GM21576 (cell line): ENCODE data around the gene PRRX2.

Source experiments
- ATAC-seq: cut with Tn5 transposase; IDR thresholded peaks from one replicate; pipeline ENCODE4 v1.9.1; 2021; ENCODE audit warnings: mild to moderate bottlenecking, moderate library complexity; ENCODE audit not compliant: unreplicated experiment

The PRRX2 gene

DNA sequence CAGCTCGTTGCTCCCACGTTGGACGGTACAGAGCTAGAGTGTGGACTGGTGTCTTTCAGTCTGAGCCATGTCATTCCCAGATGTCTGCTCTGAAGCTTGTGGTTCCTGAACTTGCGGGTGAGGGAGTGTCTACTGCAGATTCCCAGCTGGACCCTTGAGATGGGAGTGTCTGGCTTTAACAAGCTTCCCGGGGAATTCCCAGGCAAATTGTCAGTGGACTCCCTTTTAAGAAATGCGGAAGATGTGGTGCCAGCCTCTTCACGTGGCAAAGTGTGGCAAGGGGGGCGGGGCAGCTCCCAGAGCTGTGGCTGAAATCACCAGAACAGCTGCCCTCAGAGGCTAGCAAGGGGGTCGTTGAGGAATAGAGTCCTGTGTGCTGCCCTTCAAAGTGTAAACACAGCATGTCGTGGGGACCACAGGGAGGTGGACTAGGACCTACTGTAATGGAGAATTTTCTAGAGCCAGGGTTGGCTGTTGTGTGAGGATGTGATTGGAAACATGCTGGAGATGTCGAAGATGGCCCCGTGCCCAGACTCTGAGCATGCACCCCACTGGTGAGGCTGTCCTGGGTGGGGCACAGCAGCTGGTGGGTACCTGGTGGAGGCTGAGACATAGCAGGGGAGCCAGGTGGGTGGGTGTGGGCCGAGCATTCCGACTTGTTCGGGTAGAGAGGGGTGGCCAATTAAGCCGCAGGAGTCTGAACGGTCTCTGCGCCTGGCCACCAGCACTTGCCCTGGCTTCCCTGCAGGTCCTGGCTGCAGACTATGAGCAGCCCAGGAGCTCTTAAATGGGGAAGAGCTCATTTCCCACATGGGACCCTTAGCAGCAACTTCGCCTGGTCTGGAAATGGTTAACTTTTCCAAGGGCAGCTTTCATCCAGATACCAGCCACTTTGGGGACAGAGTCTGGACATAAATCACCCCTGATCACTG, 37.4 kb downstream of the PRRX2 start:
- ATAC-seq, result no peak

- no peak for ATAC-seq
Observed at GRCh38 chr9:129703667-129704355, 38.4 kb downstream of the PRRX2 start.

- no peak for ATAC-seq
Observed at GRCh38 chr9:129704807-129705206, 39.4 kb downstream of the PRRX2 start.

GRCh38 chr9:129708793-129709192, 43.3 kb downstream of the PRRX2 start:
- no peak for ATAC-seq

- ATAC-seq, result no peak
Observed at GRCh38 chr9:129709438-129710168, 44.2 kb downstream of the PRRX2 start.

DNA sequence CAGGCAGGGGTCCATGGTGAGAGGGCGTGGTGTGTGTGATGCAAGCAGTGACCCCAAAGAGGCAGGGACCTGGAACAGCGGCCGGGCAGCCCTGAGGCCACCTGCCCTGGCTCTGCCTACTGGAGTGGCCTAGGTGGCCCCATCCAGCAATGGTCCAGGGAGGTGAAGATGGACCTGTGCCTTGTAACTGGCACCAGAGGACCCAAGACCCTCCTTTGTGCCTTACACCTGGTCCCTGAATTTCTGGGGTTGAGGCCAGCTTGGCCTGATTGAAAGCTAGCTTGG, 44.7 kb downstream of the PRRX2 start:
- ATAC-seq, result no peak

DNA sequence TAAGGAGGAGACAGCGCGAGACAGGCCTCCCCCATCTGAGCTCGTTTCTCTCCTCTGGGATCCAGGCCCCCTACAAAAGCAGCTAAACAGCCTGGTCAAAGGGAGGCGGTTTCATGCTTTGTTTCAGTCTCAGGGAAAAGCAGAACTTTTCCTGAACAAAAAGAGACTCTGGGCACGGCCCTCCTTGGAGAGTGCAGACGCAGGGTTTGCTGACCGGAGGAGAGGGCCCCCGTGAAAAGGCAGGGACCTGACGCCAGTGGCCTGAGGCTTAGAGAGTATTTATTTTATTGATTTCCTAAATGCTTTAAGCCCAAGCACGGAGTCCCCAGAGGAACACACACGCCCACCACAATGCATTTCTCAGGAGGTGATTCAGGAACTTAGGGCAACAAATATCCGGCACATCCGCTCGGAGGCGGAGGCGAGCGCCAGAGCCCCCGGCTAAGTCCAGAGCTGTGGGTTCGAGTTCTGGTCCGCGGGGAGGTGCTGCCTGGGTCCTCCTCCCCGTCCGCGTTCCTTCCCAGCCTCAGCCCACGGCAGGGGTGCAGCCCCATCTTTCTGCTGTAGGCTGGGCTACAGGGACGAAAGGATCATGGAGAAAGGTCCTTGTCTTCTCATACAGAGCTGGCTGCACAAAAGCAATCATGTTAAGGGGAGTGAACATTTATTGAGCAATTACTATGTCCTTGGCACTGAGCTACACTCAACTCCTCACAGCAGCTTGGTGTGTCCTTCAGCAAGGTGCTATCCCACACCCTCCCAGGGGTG, 47.4 kb downstream of the PRRX2 start:
- ATAC-seq, result no peak

DNA sequence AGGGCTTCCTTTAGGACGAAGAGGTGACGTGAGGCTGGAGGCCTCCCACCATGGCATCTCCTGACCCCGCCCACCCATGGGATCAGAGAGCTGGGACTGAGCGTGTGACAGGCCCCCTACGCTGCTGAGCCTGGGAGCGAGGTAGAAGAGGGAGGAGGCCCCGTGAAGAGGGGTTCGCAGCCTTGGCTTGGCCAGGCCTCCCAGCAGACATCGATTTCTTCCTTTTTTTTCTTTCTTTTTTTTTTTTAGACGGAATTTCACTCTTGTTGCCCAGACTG, 47.9 kb downstream of the PRRX2 start:
- no peak for ATAC-seq

DNA sequence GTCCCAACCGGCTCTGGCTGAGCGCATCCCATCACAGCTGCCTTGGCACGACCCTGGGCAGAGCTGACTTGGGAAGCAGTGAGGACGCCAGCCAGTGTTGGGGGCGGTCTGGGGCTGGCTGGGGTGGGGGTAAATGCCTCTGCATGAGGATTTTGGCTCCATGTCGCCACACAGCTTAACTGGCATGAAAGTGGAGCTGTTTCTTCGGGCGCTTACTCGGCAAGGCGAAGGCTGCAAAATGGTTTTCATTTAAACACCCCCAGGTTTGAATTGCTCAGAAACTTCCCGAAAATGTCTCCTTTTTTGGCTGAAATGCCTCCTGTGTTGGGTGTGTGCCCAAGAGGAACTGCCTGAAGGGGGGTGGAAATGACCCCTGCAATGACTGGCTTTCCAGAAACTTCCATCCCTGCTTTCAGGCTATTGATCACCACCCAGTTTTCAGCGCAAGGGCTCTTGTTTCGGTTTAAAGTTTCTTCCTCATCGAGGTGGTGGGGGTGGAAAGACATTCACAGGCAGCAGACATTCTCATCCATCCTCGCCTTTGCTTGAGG, 49.1 kb downstream of the PRRX2 start:
- no peak for ATAC-seq

GRCh38 chr9:129716091-129716490, 50.6 kb downstream of the PRRX2 start:
- no peak for ATAC-seq

- no peak for ATAC-seq
Observed at GRCh38 chr9:129717991-129718390, 52.5 kb downstream of the PRRX2 start.

DNA sequence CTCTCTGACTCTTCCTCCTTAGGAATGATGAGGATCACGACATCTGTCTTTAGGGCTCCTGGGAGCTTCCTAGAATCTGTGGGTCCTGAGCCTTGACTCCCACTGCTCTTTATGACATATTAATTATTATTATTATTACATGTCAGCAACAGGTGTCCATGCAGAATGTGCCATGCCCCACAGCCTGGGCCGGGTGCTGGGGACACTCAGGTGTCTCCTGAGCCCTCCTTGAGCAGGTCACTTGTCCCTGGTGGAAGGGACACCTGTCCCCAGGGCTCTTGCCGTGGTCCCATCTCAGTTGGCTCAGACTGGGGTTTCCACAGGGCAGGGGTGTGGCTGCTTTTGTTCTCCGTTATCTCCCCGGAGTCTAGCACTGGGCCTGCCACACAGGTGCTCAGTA, 53.2 kb downstream of the PRRX2 start:
- no peak for ATAC-seq

- no peak for ATAC-seq
Observed at GRCh38 chr9:129719135-129719534, 53.7 kb downstream of the PRRX2 start.

DNA sequence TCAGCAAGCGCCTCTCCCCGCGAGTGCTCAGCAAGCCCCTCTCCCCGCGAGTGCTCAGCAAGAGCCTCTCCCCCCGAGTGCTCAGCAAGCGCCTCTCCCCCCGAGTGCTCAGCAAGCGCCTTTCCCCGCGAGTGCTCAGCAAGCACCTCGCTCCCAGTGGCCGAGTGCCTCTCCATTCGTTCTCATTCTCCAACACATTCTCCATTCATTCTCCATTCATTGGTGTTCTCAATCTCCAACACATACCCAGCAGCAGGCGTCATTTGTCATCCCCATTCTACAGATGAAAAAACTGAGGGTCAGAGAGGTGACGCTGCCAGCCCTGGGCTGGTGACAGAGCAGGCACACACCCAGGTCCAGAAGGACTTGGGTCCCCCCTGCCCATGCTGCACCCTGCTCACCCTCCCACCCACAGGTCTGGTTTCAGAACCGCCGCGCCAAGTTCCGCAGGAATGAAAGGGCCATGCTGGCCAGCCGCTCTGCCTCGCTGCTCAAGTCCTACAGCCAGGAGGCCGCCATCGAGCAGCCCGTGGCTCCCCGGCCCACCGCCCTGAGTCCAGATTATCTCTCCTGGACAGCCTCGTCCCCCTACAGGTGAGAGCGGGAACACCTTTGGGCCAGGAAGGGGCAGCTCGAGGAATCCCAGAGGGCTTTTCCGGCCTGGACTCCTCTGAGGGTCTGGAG, 54.9 kb downstream of the PRRX2 start:
- no peak for ATAC-seq

- ATAC-seq, result no peak
Observed at GRCh38 chr9:129720865-129721545, 55.6 kb downstream of the PRRX2 start.

DNA sequence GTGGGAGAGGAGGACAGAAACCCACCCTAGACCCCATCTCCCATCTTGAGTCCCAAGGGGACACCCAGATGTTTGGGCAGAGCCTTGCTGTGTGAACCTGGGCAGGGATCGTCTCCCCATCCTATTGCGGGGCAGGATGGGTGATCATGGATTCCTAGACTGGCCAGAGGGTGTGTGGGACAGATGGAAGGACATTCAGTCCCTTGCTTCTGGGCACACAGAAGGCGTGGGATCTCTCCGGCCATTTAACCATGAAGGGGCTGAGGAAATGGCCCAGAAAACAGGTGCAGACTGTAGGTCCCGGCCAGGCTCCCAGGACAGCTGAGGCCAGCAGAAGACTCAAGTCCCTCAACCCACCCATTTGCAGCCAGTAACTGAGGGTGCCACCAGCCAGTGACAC, 57.5 kb downstream of the PRRX2 start:
- no peak for ATAC-seq

DNA sequence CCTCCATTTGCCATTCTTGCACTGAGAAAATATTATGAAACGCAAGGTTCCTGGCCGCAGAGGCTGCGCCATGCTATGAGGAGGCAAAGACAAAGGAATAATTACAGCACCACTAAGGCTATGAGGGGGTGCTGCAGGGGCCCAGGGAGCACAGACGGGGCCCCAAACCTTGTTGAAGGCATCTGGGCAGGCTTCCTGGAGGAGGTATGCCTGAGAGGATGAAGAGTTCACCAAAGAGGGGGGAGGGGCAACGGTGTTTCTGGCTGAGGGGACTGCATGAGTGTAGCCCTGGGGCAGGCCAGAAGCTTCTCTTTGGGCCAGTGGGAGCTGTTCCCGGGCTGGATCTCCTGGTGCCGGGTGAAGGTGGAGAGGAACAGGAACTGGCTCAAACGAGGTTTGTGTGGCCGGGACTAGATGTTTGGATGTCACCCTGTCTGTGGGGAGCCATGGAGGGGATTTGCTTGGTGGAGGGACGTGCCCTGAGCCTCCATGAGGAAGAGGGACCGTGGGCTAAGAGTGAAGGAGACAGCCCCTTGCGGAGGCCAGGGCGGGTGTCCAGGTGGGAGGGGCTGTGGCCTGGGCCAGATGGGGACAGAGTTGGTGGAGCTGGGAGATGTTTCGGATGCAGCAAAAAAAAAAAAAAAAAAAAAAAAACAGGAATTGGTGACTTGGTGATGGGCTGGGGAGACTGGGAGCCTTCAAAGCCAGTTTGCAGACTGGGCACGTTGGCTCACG, 59.2 kb downstream of the PRRX2 start:
- ATAC-seq, result no peak

DNA sequence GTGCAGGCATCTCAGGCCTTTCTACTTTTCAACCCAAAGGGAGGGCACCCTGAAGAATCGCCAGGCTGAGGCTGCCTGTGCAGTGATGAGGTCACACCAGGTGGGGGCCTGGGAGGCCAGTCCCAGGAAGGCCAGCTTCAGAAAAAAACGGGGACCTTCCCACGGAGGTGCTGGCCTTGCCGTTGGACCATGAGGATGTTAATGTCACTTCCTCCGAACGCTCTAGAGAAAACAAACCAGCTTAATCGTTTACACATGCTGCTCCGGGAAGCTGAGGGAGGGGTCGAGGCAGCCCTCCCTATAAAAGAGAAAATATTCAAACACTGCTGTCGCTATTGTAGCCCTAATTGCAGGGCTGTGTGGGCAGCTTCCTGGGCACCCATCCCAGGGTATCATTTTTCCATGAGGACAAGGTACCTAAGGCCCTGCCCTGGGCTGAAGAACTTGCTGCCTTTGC, 60.4 kb downstream of the PRRX2 start:
- no peak for ATAC-seq
